ENCODE results near the gene DOK6.

DNA sequence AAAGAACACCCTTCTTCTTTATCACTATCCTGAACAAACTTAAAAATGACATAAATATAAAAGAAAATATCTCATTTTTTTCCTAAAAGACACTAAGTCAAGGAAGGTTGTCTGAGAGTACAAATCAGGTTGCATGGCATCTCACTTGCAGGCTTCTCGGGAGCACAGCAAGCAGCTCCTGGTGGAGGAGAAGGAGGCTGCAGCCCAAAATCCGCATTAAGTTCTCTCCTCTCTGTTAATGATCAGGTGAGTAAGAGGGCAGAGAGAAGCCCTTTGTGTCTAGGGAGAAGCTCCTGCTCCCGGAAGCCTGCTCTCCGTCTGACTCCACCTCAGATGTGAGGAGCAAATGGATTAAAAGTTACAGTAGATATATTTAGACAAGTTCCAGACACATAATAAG lies 35.0 kb upstream of the DOK6 start:
- TF ChIP-seq EZH2 (IDR thresholded peaks at IDR 0.05; ENCODE audit: low read length, unreplicated experiment) (no peak), EZH2phosphoT487 (IDR thresholded peaks at IDR 0.05; ENCODE audit: borderline replicate concordance, low read length) (no peak)
- TF ChIP-seq, protein P1, sequence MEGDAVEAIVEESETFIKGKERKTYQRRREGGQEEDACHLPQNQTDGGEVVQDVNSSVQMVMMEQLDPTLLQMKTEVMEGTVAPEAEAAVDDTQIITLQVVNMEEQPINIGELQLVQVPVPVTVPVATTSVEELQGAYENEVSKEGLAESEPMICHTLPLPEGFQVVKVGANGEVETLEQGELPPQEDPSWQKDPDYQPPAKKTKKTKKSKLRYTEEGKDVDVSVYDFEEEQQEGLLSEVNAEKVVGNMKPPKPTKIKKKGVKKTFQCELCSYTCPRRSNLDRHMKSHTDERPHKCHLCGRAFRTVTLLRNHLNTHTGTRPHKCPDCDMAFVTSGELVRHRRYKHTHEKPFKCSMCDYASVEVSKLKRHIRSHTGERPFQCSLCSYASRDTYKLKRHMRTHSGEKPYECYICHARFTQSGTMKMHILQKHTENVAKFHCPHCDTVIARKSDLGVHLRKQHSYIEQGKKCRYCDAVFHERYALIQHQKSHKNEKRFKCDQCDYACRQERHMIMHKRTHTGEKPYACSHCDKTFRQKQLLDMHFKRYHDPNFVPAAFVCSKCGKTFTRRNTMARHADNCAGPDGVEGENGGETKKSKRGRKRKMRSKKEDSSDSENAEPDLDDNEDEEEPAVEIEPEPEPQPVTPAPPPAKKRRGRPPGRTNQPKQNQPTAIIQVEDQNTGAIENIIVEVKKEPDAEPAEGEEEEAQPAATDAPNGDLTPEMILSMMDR (conservative IDR thresholded peaks at IDR 0.05; ENCODE audit: low read depth, low read length): no peak
